Endothelial cell of umbilical vein (primary cell): Measurements from ENCODE around the gene REM1. TPM values are rescaled to one million over a fixed set of nuclear protein-coding genes. Genes with fewer than 3 reads are reported as not detected.

Experiments
- BruUV-seq: library from RNA; stranded (reverse); fragments of 400-500 nt; replicated peaks from 2 replicates; lab custom pipeline; 2021; lab: Mats Ljungman, UMichigan
- CTCF ChIA-PET: fragments of 300-600, 350-600 bp; sonication (Branson Sonifier 250); formaldehyde crosslinking; loops from one replicate; lab custom pipeline; 2021; ENCODE audit warnings: antibody characterized with exemption, inconsistent platforms; lab: Charles Lee
- POLR2A ChIA-PET: fragments of 300-600, 350-600 bp; sonication (Branson Sonifier 250); formaldehyde crosslinking; loops from one replicate; lab custom pipeline; 2021; ENCODE audit warnings: antibody characterized with exemption, inconsistent platforms; lab: Charles Lee
- DNase-seq: peaks from one replicate; pipeline ENCODE4 v3.0.0-alpha.2; 2011; ENCODE audit warnings: low read depth, low spot score
- FAIRE-seq: peaks from 2 replicates; lab custom pipeline; 2011; peaks lifted over from hg19 to GRCh38; lab: Jason Lieb, UNC
- H2AFZ ChIP-seq: 2 replicates; pipeline ENCODE4 v1.6.0; 2012; ENCODE audit warnings: low read depth, low read length, control low read depth, inconsistent platforms
- H3K27ac ChIP-seq: 2 replicates; pipeline ENCODE4 v1.5.1; 2011; ENCODE audit warnings: low read depth, mild to moderate bottlenecking, control low read depth, low read length, moderate library complexity; ENCODE audit not compliant: insufficient read depth
- H3K27me3 ChIP-seq, 2 experiments: 2 replicates each; pipeline versions ENCODE4 v1.6.0 to v1.6.1; 2011; ENCODE audit warnings: low read length in 2 of 2, mixed read lengths in 1 of 2; ENCODE audit not compliant: control insufficient read depth in 2 of 2, insufficient read depth in 2 of 2
- H3K36me3 ChIP-seq, 2 experiments: 2 replicates in 1 of 2; 3 replicates in 1 of 2; pipeline ENCODE4 v1.5.1; 2011; ENCODE audit warnings: low read length in 2 of 2, mild to moderate bottlenecking in 1 of 2, moderate library complexity in 1 of 2; ENCODE audit not compliant: control insufficient read depth in 2 of 2, insufficient read depth in 2 of 2; ENCODE audit errors: extremely low read depth in 1 of 2
- H3K4me1 ChIP-seq: 3 replicates; pipeline ENCODE4 v1.5.1; 2011; ENCODE audit warnings: mild to moderate bottlenecking, low read length; ENCODE audit not compliant: control insufficient read depth, insufficient read depth; ENCODE audit errors: extremely low read depth
- H3K4me2 ChIP-seq: 2 replicates; pipeline ENCODE4 v1.6.1; 2011; ENCODE audit warnings: low read length, control low read depth, mixed read lengths; ENCODE audit not compliant: insufficient read depth
- H3K4me3 ChIP-seq, 3 experiments: fragments of 200-600 bp in 1 of 3; sonication (generic), shearing (Covaris generic) in 1 of 3; replicated peaks in 1 of 3; 2 replicates each; pipeline ENCODE4 v1.5.1; 2011 to 2016; ENCODE audit warnings: control low read depth in 3 of 3, low read length in 3 of 3, mild to moderate bottlenecking in 2 of 3, inconsistent platforms in 1 of 3, low read depth in 1 of 3, moderate library complexity in 1 of 3; ENCODE audit not compliant: insufficient read depth in 1 of 3
- H3K79me2 ChIP-seq: 2 replicates; pipeline ENCODE4 v1.6.0; 2012; ENCODE audit warnings: low read length, inconsistent platforms; ENCODE audit not compliant: control insufficient read depth, insufficient read depth
- H3K9ac ChIP-seq: replicated peaks from 2 replicates; pipeline ENCODE3; 2011; ENCODE audit warnings: low read length, control low read depth; ENCODE audit not compliant: insufficient read depth; ENCODE audit errors: extremely low read depth
- H3K9me1 ChIP-seq: replicated peaks from 3 replicates; pipeline ENCODE4 v1.6.0; 2011; ENCODE audit warnings: mild to moderate bottlenecking, low read length; ENCODE audit not compliant: control insufficient read depth, insufficient read depth; ENCODE audit errors: extremely low read depth
- H3K9me3 ChIP-seq: replicated peaks from 2 replicates; pipeline ENCODE4 v1.5.1; 2012; ENCODE audit warnings: low read length, inconsistent platforms; ENCODE audit not compliant: control insufficient read depth, insufficient read depth
- H4K20me1 ChIP-seq: replicated peaks from 2 replicates; pipeline ENCODE3; 2011; ENCODE audit warnings: mild to moderate bottlenecking, low read length; ENCODE audit not compliant: control insufficient read depth, insufficient read depth; ENCODE audit errors: extremely low read depth
- EZH2 ChIP-seq: IDR thresholded peaks from 2 replicates; pipeline ENCODE4 v1.6.1; 2012; ENCODE audit warnings: borderline replicate concordance, low read depth, mild to moderate bottlenecking, moderate library complexity, low read length, inconsistent platforms; ENCODE audit not compliant: severe bottlenecking
- GATA2 ChIP-seq: IDR thresholded peaks from 2 replicates; pipeline ENCODE4 v1.7.0; 2011; ENCODE audit warnings: low read depth, mild to moderate bottlenecking, moderate library complexity, mixed read lengths, low read length; ENCODE audit not compliant: insufficient read length, insufficient read depth
- MAX ChIP-seq: IDR thresholded peaks from 2 replicates; pipeline ENCODE4 v1.6.1; 2011; ENCODE audit not compliant: insufficient read depth, insufficient read length
- MYC ChIP-seq: IDR thresholded peaks from one replicate; pipeline ENCODE4 v1.6.1; 2011; ENCODE audit warnings: mild to moderate bottlenecking, low read depth, low read length
- dilution Hi-C: fragments of 300-500 bp; cut with MboI; formaldehyde crosslinking; loops from one replicate; pipeline ENCODE4 v1.15.0; 2019; ENCODE audit warnings: low sequenced_read_pairs; ENCODE audit not compliant: extremely low pct_ligation_motif_present
- intact Hi-C: fragments of 100-400 bp; cut with micrococcal nuclease; formaldehyde crosslinking; loops from one replicate; pipeline ENCODE4 v1.10.0; 2022
- polyA plus RNA-seq, 4 experiments: library from polyadenylated mRNA; depleted of rRNA in 3 of 4; stranded (reverse) in 3 of 4; unstranded in 1 of 4; fragments of >200 nt; gene quantifications; 2 replicates each; pipeline versions ENCODE4 v1.2.1 to v1.2.3, GENCODE V29; 2011 to 2012; ENCODE audit warnings: missing spikeins in 1 of 4
- total RNA-seq: library from RNA; stranded (reverse); gene quantifications from 2 replicates; pipeline ENCODE4 v1.2.3, GENCODE V29; 2021
- TF ChIP-seq, protein P1 (sequence below), 2 donors: IDR thresholded peaks; 1 replicate in 1 of 2; 2 replicates in 1 of 2; pipeline ENCODE4 v1.5.1; 2011; ENCODE audit warnings: low read length in 2 of 2, mild to moderate bottlenecking in 2 of 2, moderate library complexity in 2 of 2, control low read depth in 1 of 2, inconsistent platforms in 1 of 2, low read depth in 1 of 2; ENCODE audit not compliant: insufficient read depth in 1 of 2; ENCODE audit errors: extremely low read depth in 1 of 2

The REM1 gene
- total and polyA plus RNA-seq, 2 donors (not counting 3 experiments of a cell fraction or from before 2014, with no cell fraction given) = 0.14 TPM; not detected in 1

DNA sequence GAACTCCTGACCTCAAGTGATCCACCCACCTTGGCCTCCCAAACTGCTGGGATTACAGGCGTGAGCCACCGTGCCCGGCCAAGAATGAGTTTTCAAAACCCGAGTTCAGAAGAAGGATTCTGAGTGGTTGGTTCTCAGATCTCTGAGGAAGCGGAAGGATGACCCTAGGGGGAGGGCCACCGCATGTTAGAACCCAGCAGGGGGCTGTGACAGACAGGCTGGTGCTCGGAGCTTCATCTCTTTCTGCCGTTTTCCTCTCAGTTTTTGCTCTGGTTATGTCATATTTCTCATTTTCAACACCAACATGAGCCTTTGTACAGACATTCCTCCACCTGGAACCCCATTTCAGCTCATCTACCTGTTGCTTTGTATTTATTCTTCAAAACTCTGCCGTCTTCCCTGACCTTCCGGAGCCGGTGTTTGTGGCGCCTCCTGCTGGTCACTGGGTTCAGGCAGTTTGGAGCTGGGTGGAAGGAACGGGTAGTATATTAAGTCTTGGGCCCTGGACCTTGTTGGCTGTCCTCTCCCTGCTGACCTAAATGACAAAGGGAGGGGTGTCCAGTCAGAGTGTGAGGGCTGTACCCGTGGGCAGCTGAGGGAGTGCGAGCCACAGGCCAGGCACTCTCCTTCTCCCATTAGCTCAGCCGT lies 35.0 kb upstream of the REM1 start, which contains the start of gene DEFB123:
DEFB123 (plus strand) TSS at position 621 of the 648 bp plus-strand sequence. CDS start 67 bp downstream, outside the sequence.
- Histone ChIP-seq H3K4me1 (no peaks in the 10 kb centered on the region), H3K27me3 (no peaks in the 10 kb centered on the region), H3K4me3 (no peak within 1 kb of the TSS), H3K36me3 (no peaks in the 10 kb centered on the region), H3K9ac (no peak within 1 kb of the TSS), H2AFZ (no peak within 1 kb of the TSS), H3K79me2 (no peaks in the 10 kb centered on the region), H3K4me2 (no peak within 1 kb of the TSS), H3K9me1 (no peaks in the 10 kb centered on the region), H3K27ac (no peak within 1 kb of the TSS), H3K9me3 (no peaks in the 10 kb centered on the region), H4K20me1 (no peaks in the 10 kb centered on the region)
- POLR2A ChIA-PET = no interaction called here
- FAIRE-seq = no peak
- dilution Hi-C loops = no loop called here
- DNase-seq = no peak
- TF ChIP-seq MYC = no peak
- TF ChIP-seq, protein P1, sequence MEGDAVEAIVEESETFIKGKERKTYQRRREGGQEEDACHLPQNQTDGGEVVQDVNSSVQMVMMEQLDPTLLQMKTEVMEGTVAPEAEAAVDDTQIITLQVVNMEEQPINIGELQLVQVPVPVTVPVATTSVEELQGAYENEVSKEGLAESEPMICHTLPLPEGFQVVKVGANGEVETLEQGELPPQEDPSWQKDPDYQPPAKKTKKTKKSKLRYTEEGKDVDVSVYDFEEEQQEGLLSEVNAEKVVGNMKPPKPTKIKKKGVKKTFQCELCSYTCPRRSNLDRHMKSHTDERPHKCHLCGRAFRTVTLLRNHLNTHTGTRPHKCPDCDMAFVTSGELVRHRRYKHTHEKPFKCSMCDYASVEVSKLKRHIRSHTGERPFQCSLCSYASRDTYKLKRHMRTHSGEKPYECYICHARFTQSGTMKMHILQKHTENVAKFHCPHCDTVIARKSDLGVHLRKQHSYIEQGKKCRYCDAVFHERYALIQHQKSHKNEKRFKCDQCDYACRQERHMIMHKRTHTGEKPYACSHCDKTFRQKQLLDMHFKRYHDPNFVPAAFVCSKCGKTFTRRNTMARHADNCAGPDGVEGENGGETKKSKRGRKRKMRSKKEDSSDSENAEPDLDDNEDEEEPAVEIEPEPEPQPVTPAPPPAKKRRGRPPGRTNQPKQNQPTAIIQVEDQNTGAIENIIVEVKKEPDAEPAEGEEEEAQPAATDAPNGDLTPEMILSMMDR (IDR thresholded peaks at IDR 0.05; ENCODE audit: extremely low read depth in 1 of 2, insufficient read depth in 1 of 2, low read depth in 1 of 2, low read length in 2 of 2) = peak; percentile 6 to 16
- BruUV-seq = no TSS peak
- intact Hi-C loops = no loop called here
- CTCF ChIA-PET = interaction anchor here (0.6 to 2.9 kb wide), 5 partner anchors 14 to 80 kb away, joined by 3 to 13 read pairs (median 4); no protein-coding TSS in a partner anchor

GRCh38 chr20:31446084-31446819 lies 28.8 kb upstream of the REM1 start:
- no peak overlapping the region for H3K9ac ChIP-seq
- H3K4me1 ChIP-seq = no peaks in the 10 kb centered on the region
- no peaks in the 10 kb centered on the region for H3K36me3 ChIP-seq
- H3K27ac ChIP-seq = no peak overlapping the region
- no peaks in the 10 kb centered on the region for H4K20me1 ChIP-seq
- H3K4me3 ChIP-seq = no peak overlapping the region
- POLR2A ChIA-PET = no interaction called here
- no peaks in the 10 kb centered on the region for H3K9me3 ChIP-seq
- H3K79me2 ChIP-seq = no peaks in the 10 kb centered on the region
- H2AFZ ChIP-seq = no peak overlapping the region
- intact Hi-C loops (no loop called here), dilution Hi-C loops (no loop called here)
- DNase-seq (no peak), FAIRE-seq (no peak)
- TF ChIP-seq MAX (no peak), GATA2 (no peak), MYC (no peak), EZH2 (no peak)
- H3K9me1 ChIP-seq = no peaks in the 10 kb centered on the region
- BruUV-seq = no TSS peak
- CTCF ChIA-PET = no interaction called here
- H3K27me3 ChIP-seq = no peaks in the 10 kb centered on the region
- no peak overlapping the region for H3K4me2 ChIP-seq
